DMS79 treated with DMSO at 0.1 percent for 48 hours (cell line): Measurements from ENCODE around the gene FNDC4.

Experiments
- DNase-seq: peaks from one replicate; lab custom pipeline; 2025; lab: John Stamatoyannopoulos, UW

FNDC4 gene

DNA sequence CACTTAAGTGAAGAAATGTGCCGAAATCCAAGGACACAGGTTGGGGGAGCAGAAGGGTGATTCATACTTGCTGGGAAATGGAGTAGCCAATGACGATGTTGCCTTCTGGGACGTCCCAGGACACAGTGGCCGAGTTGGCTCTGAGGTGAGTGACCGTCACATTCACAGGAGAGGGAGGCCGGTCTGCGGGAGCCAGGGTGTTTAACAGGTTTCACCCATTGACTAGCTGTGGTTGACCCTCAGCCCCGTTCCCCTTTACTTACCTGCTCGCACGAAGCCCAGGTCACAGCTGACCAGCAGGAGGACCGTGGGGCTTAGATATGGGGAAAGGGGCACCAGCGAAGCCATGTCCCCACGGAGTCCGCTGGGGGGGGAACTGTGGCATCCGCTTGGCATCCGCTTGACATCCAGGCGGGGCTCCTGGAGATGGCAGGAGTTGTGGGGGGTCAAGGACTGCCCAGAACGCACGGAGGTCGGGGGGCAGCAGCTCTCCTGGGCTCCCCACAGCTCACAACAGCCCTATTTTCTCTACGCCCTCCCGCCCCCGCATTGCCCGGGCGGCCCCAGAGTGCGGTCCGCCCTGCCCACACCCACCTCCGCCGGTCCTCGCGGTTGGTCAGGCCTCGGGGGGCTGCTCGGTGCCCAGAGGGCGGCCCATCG is 586 bp downstream of the FNDC4 start:
- DNase-seq: no peak

GRCh38 chr2:27493948-27494283 is 1.1 kb downstream of the FNDC4 start:
- DNase-seq: no peak

GRCh38 chr2:27492557-27492956 is 2.4 kb downstream of the FNDC4 start:
- no peak for DNase-seq

GRCh38 chr2:27489498-27490397 is 5.3 kb downstream of the FNDC4 start, which contains the start of gene IFT172:
Gene IFT172, minus strand, starts transcription at chr2:27489743. Its CDS starts 90 bp downstream, at chr2:27489653.
- DNase-seq: peak; percentile 100

DNA sequence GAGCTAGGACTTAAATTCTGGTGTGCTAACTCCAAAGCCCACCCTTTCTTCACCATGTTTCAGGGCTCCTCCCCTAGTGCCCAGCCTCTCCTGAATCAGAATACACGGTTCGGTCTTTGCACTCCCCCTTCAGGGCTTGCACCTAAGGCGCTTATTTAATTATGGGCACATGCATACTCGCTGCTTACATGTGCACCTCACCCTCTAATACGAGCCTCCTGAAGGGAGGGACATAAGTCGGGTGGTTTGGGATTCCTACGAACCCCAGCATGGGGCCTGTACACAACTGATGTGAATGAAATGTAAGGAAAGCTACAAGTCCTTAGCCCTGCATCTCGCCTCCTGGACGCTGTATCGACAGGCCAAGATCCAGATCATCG is 5.9 kb downstream of the FNDC4 start:
- no peak for DNase-seq

DNA sequence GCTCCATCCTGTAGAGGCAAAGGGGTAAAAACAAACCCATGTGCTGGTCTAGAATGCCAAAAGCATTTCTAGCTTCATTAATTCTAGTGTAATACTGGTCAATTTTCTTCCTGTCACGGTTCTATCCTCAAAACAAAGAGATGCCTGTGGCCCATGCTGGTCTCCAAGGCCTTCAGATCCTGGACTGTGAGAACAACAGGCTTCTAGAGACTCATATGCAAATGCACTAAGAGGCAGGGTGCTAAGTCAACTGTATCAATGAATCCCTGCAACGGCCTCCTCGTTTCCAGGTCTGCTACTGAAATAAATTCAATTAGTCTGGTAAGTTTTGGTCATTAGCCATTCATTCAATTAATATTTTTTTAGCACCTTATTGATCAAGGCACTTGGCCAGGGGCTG is 9.5 kb downstream of the FNDC4 start:
- DNase-seq: no peak

DNA sequence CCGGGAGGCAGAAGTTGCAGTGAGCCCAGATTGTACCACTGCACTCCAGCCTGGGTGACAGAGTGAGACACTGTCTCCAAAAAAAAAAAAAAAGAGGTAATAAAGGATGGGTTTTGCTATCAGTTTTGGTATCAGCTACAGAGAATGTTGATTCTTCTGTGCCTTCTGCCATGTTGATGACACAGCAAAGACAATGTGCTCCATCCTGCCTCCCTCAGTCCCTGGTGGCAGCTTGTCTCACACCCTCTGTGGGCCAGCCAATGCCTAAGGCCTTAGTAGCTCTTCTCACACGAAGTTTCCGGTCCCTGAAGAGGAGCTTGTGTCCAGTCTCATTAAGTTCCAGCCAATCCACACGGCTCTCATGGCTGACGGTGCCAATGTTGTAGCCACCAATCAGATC is 23.0 kb downstream of the FNDC4 start:
- no peak for DNase-seq

DNA sequence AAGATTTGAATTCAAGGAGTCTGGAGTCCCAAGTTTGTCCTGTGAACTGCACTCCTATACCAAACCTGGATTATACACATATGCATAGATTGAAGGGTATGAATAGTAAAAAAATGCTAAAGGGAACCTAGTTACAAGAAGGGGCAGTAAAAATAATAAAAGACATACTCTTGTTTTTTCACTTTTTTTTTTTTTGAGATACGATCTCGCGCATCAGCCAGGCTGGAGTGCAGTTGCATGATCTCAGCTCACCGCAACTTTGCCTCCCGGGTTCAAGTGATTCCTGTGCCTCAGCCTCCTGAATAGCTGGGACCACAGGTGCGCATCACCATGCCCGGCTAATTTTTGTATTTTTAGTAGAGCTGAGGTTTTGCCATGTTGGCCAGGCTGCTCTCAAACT is 30.6 kb downstream of the FNDC4 start:
- DNase-seq: no peak

- DNase-seq: peak; percentile 30
These were observed 33.9 kb downstream of the FNDC4 start for GRCh38 chr2:27461118-27461517.

GRCh38 chr2:27453968-27454367 is 41.0 kb downstream of the FNDC4 start:
- no peak for DNase-seq

GRCh38 chr2:27451095-27451494 is 43.9 kb downstream of the FNDC4 start:
- no peak for DNase-seq

DNA sequence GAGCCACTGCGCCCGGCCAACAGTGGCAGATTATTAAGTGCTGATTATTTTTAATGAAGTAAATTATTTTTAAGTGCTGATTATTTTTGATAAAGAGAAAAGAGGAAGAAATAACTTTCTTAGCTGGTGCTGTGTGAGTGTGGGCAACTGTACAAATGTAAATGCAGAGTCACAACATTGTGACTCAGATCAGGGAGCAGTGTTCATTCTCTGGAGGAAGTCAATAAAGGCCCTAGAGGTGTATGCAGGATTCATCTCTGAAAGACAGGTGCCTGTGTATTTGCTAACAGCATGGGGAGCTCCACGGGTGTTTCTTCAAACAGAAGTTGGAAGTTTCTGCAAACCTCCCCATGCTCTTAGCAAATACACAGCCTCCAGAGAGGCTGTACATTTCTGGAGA is 46.6 kb downstream of the FNDC4 start:
- DNase-seq: no peak

DNA sequence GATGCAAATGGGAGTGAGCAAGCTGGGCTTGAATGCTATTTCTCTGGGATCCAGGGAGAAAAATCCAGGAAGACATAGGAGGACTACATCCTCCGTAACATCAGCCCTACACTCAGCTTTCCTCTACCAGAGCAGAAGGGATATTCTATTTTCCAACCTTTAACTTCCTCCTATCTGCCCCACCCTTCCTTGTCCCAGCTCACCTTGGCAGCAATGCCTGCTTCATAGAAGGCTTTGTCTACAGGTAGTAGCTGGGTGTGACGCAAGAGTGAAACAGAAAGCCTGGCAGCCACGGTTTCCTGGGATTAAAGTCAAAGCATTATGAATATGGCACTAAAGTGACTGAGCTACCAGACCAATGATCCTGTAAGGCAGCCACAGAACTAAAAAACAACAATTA is 48.9 kb downstream of the FNDC4 start:
- DNase-seq: no peak

GRCh38 chr2:27445615-27446014 is 49.4 kb downstream of the FNDC4 start:
- no peak for DNase-seq

GRCh38 chr2:27445155-27445554 is 49.8 kb downstream of the FNDC4 start:
- DNase-seq: no peak

- no peak for DNase-seq
These were observed 52.1 kb downstream of the FNDC4 start for GRCh38 chr2:27442920-27443282.

GRCh38 chr2:27441958-27442919 is 52.8 kb downstream of the FNDC4 start, which contains the start of gene KRTCAP3:
Gene KRTCAP3, plus strand, starts transcription at chr2:27442381. Its CDS starts 32 bp downstream, at chr2:27442413.
- peak; percentile 61 for DNase-seq
